ENCODE results near the gene PIANP.

PIANP gene

GRCh38 chr12:6736754-6737153, 36.1 kb upstream of the PIANP start:
- H3K9me3 Mint-ChIP-seq = no peaks in the 10 kb centered on the region

GRCh38 chr12:6735448-6736191, 35.0 kb upstream of the PIANP start:
- H3K9me3 Mint-ChIP-seq = no peaks in the 10 kb centered on the region
- H3K27me3 Mint-ChIP-seq (ENCODE audit: low read depth) = no peaks in the 10 kb centered on the region
- no peak overlapping the region for H3K4me3 Mint-ChIP-seq
- H3K27ac Mint-ChIP-seq = peak overlapping the region; percentile 7 to 54 (median 42)
- peak; percentile 69 to 78 (median 71) for TF ChIP-seq CTCF (IDR thresholded peaks at IDR 0.05; ENCODE audit: unreplicated experiment in 3 of 3)
- H3K36me3 Mint-ChIP-seq (ENCODE audit: low read depth) = peaks cover 13% of the 10 kb centered on the region
- H3K4me1 Mint-ChIP-seq = peaks cover 5% of the 10 kb centered on the region

More at GRCh38 chr12:6736754-6737153, 36.1 kb upstream of the PIANP start:
- no peak for TF ChIP-seq CTCF (IDR thresholded peaks at IDR 0.05; ENCODE audit: unreplicated experiment in 3 of 3)
- Mint-ChIP-seq H3K27ac (no peak overlapping the region), H3K4me1 (peaks cover 5% of the 10 kb centered on the region), H3K27me3 (ENCODE audit: low read depth) (no peaks in the 10 kb centered on the region), H3K4me3 (no peak overlapping the region), H3K36me3 (ENCODE audit: low read depth) (peaks cover 5% of the 10 kb centered on the region)

- H3K9me3 Mint-ChIP-seq = no peaks in the 10 kb centered on the region
- no peaks in the 10 kb centered on the region for H3K27me3 Mint-ChIP-seq (ENCODE audit: low read depth)
- no peak overlapping the region for H3K27ac Mint-ChIP-seq
- H3K36me3 Mint-ChIP-seq (ENCODE audit: low read depth) = peaks cover 20% of the 10 kb centered on the region
- peaks cover 5% of the 10 kb centered on the region for H3K4me1 Mint-ChIP-seq
- no peak for TF ChIP-seq CTCF (IDR thresholded peaks at IDR 0.05; ENCODE audit: unreplicated experiment in 3 of 3)
- no peak overlapping the region for H3K4me3 Mint-ChIP-seq
Observed at GRCh38 chr12:6734506-6735387, 34.1 kb upstream of the PIANP start.

- Mint-ChIP-seq H3K9me3 (no peaks in the 10 kb centered on the region), H3K4me3 (no peak overlapping the region), H3K27me3 (ENCODE audit: low read depth) (no peaks in the 10 kb centered on the region), H3K4me1 (no peaks in the 10 kb centered on the region), H3K36me3 (ENCODE audit: low read depth) (peaks cover 31% of the 10 kb centered on the region), H3K27ac (no peak overlapping the region)
- no peak for TF ChIP-seq CTCF (IDR thresholded peaks at IDR 0.05; ENCODE audit: unreplicated experiment in 3 of 3)
Observed at GRCh38 chr12:6730169-6730568, 29.6 kb upstream of the PIANP start.

- no peaks in the 10 kb centered on the region for H3K27me3 Mint-ChIP-seq (ENCODE audit: low read depth)
- H3K4me3 Mint-ChIP-seq = no peak overlapping the region
- H3K36me3 Mint-ChIP-seq (ENCODE audit: low read depth) = peaks cover 31% of the 10 kb centered on the region
- no peaks in the 10 kb centered on the region for H3K9me3 Mint-ChIP-seq
- H3K27ac Mint-ChIP-seq = no peak overlapping the region
- no peak for TF ChIP-seq CTCF (IDR thresholded peaks at IDR 0.05; ENCODE audit: unreplicated experiment in 3 of 3)
- peaks cover 5% of the 10 kb centered on the region for H3K4me1 Mint-ChIP-seq
Observed at GRCh38 chr12:6729186-6729585, 28.6 kb upstream of the PIANP start.

Data from nephron (organoid).